HEK293T (cell line): ENCODE measurements around the gene KCNG2.
"Not testable (repeated sequence)": the region's sequence is repeated elsewhere in the genome, so short reads cannot be mapped to it uniquely, and the experiment has no call there.

ENCODE experiments used
- ARNT ChIP-seq: fragments of 450-650 bp; IDR thresholded peaks from 2 replicates; pipeline ENCODE4 v1.6.1; 2017; ENCODE audit warnings: mild to moderate bottlenecking
- CTBP1 ChIP-seq: fragments of 450-650 bp; IDR thresholded peaks from 2 replicates; pipeline ENCODE4 v1.6.1; 2016; ENCODE audit warnings: borderline replicate concordance
- ELF4 ChIP-seq: fragments of 450-650 bp; IDR thresholded peaks from 2 replicates; pipeline ENCODE4 v1.6.1; 2017; ENCODE audit warnings: antibody characterized with exemption
- FOXA1 ChIP-seq: fragments of 450-650 bp; IDR thresholded peaks from 2 replicates; pipeline ENCODE4 v1.6.1; 2016; ENCODE audit warnings: mild to moderate bottlenecking
- FOXK2 ChIP-seq: fragments of 450-650 bp; IDR thresholded peaks from 2 replicates; pipeline ENCODE4 v1.6.1; 2016; ENCODE audit warnings: mild to moderate bottlenecking
- HDGF ChIP-seq: fragments of 450-650 bp; IDR thresholded peaks from 2 replicates; pipeline ENCODE4 v1.6.1; 2017; ENCODE audit warnings: antibody characterized with exemption, borderline replicate concordance
- SP1 ChIP-seq: fragments of 450-650 bp; IDR thresholded peaks from 2 replicates; pipeline ENCODE4 v1.6.1; 2017
- SUZ12 ChIP-seq: fragments of 450-650 bp; IDR thresholded peaks from 2 replicates; pipeline ENCODE4 v1.6.1; 2016; ENCODE audit warnings: mild to moderate bottlenecking
- TARDBP ChIP-seq: fragments of 450-650 bp; IDR thresholded peaks from 2 replicates; pipeline ENCODE4 v1.6.1; 2016
- ZNF384 ChIP-seq: fragments of 450-650 bp; IDR thresholded peaks from 2 replicates; pipeline ENCODE4 v1.6.1; 2016

- not testable (repeated sequence) for TF ChIP-seq ELF4, SP1, SUZ12, FOXK2, ZNF384, CTBP1, TARDBP, ARNT, FOXA1, HDGF
These were observed 45.7 kb upstream of the KCNG2 start for GRCh38 chr18:79751918-79752578.
